ENCODE measurements around the gene XYLT1. TPM values are rescaled to one million over a fixed set of nuclear protein-coding genes. Genes with fewer than 3 reads are reported as not detected.

Gene XYLT1
- total and polyA plus RNA-seq, 2 of the 8 experiments (the other 6 are each of a cell fraction or from before 2014, with no cell fraction given) = 6.6 to 25.4 TPM

DNA sequence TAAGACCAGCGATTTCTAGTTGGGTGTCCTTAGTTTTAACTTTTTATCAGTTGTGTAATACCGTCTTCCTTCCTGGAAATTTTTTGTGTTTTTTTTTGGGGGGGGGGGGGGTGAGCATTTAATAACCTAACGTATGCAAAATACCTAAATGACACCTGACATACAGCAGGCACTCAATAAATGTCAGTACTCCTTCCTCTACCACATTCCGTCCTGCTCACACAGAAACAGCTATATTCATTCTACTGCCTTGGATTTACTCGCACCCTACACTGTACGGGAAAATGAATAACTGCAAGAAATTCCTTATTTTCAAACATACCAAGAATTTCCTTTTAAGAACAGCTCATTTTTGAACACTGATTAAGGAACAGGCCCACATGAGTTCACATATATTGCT, 5.3 kb downstream of the XYLT1 start:
- Histone ChIP-seq H3K23me2 (ENCODE audit: low read depth, low read length) (peaks cover 9% of the 10 kb centered on the region), H3K9ac (replicated peaks in 1 of 4; ENCODE audit: extremely low read depth in 1 of 4, low read depth in 3 of 4, low read length in 3 of 4) (no peak overlapping the region), H2BK20ac (ENCODE audit: low read length) (no peak overlapping the region), H2BK12ac (ENCODE audit: low read depth, low read length) (0 out of 2 replicates have a peak overlapping the region, but pooled peaks have one; percentile 12), H3K79me2 (ENCODE audit: control insufficient read depth in 1 of 2, insufficient read depth in 2 of 2, low read length in 2 of 2) (peaks cover 0 to 80% of the 10 kb centered on the region in 2 experiments; a peak in 3 of 4 replicates), H3K4me1 (replicated peaks in 1 of 4; ENCODE audit: control insufficient read depth in 3 of 4, insufficient read depth in 4 of 4, low read length in 3 of 4) (peaks cover 16 to 33% (median 23%) of the 10 kb centered on the region in 4 experiments), H3K9me3 (ENCODE audit: insufficient read depth in 2 of 2, low read depth in 1 of 2, low read length in 1 of 2) (no peaks in the 10 kb centered on the region), H4K20me1 (replicated peaks in 1 of 2; ENCODE audit: control insufficient read depth in 1 of 2, insufficient read depth in 2 of 2, low read length in 2 of 2) (peaks cover 10 to 15% of the 10 kb centered on the region in 2 experiments), H3K23ac (ENCODE audit: insufficient read length) (no peak overlapping the region), H3K36me3 (ENCODE audit: control insufficient read depth in 2 of 4, insufficient read depth in 4 of 4, low read length in 3 of 4) (no peaks in the 10 kb centered on the region), H3K4me3 (ENCODE audit: extremely low read depth in 1 of 4, insufficient read depth in 2 of 4, low read depth in 3 of 4, low read length in 4 of 4) (no peak overlapping the region), H2BK15ac (ENCODE audit: low read length) (no peak overlapping the region), H3K18ac (ENCODE audit: extremely low read depth, low read length) (peak overlapping the region; percentile 29), H2BK5ac (ENCODE audit: low read depth, low read length) (no peak overlapping the region), H3K14ac (ENCODE audit: insufficient read length) (no peak overlapping the region), H3K79me1 (ENCODE audit: low read depth, low read length) (peaks cover 14% of the 10 kb centered on the region), H4K8ac (ENCODE audit: extremely low read depth, insufficient read depth, low read length) (no peak overlapping the region), H4K5ac (ENCODE audit: insufficient read length, low read depth, low read length) (no peak overlapping the region), H3K56ac (replicated peaks; ENCODE audit: insufficient read length, low read depth, low read length) (no peak overlapping the region), H3K27ac (ENCODE audit: low read depth, low read length) (no peak overlapping the region), H2AK5ac (ENCODE audit: low read depth, low read length) (no peak overlapping the region), H4K91ac (replicated peaks; ENCODE audit: insufficient read length, low read length) (no peak overlapping the region), H3K27me3 (replicated peaks in 1 of 4; ENCODE audit: control insufficient read depth in 3 of 4, extremely low read depth in 1 of 4, insufficient read depth in 3 of 4, low read length in 3 of 4) (peaks cover 0 to 17% (median 13%) of the 10 kb centered on the region in 4 experiments; a peak in 5 of 7 replicates), H3K4ac (replicated peaks; ENCODE audit: insufficient read length, low read depth, low read length) (no peak overlapping the region), H2BK120ac (replicated peaks; ENCODE audit: low read depth, low read length) (no peak overlapping the region), H3K4me2 (ENCODE audit: insufficient read depth in 1 of 2, low read depth in 2 of 2, low read length in 2 of 2) (no peak overlapping the region; a peak in 1 of 4 replicates), H2AFZ (ENCODE audit: low read length) (no peak overlapping the region)
- ChIA-PET CTCF (ENCODE audit: partially characterized antibody) (interaction anchor here (0.6 to 5.2 kb wide), 9 partner anchors 21 to 253 kb away, joined by 3 to 30 read pairs (median 3); no protein-coding TSS in a partner anchor), POLR2A (ENCODE audit: partially characterized antibody) (interaction anchor here (0.6 to 1.1 kb wide), 2 partner anchors 96 to 142 kb away, joined by 3 to 5 read pairs; no protein-coding TSS in a partner anchor)
- TF ChIP-seq RXRA (IDR thresholded peaks at IDR 0.05; ENCODE audit: insufficient read depth, low read depth, low read length) = no peak
- TF ChIP-seq, protein P1, sequence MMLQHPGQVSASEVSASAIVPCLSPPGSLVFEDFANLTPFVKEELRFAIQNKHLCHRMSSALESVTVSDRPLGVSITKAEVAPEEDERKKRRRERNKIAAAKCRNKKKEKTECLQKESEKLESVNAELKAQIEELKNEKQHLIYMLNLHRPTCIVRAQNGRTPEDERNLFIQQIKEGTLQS (IDR thresholded peaks at IDR 0.05; ENCODE audit: insufficient read depth, low read depth, low read length) = no peak
- TF ChIP-seq TAF1 (IDR thresholded peaks at IDR 0.05; ENCODE audit: low read depth, low read length) = no peak
- no peak for TF ChIP-seq TAF7 (optimal IDR thresholded peaks at IDR 0.05; ENCODE audit: borderline replicate concordance, low read depth, low read length)
- TF ChIP-seq KDM4A (IDR thresholded peaks at IDR 0.05; ENCODE audit: low read depth, low read length, severe bottlenecking) = no peak
- TF ChIP-seq SIX5 (IDR thresholded peaks at IDR 0.05; ENCODE audit: low read depth, low read length) = no peak
- no peak for TF ChIP-seq CTBP2 (IDR thresholded peaks at IDR 0.05; ENCODE audit: borderline replicate concordance, insufficient read depth, insufficient read length, low read length)
- no peak for TF ChIP-seq HDAC2 (IDR thresholded peaks at IDR 0.05; ENCODE audit: borderline replicate concordance in 1 of 2, low read depth in 2 of 2, low read length in 2 of 2)
- TF ChIP-seq SAP30 (IDR thresholded peaks at IDR 0.05; ENCODE audit: insufficient read depth, insufficient replicate concordance, low read length) = no peak
- TF ChIP-seq BACH1 (IDR thresholded peaks at IDR 0.05; ENCODE audit: low read length) = no peak
- TF ChIP-seq SIRT6 (IDR thresholded peaks at IDR 0.05; ENCODE audit: low read length) = no peak
- WGBS, 2 experiments (ENCODE audit: extremely low coverage in 1 of 2, insufficient coverage in 1 of 2, insufficient read length in 1 of 2, insufficient replicate concordance in 2 of 2, low coverage in 1 of 2, low lambda C conversion rate in 2 of 2, missing lambda C conversion rate in 1 of 2) = 81% methylated on average over 6 of the region's 6 CpGs; no CpG with 5 or more reads in 1 of the 2 experiments
- FAIRE-seq = no peak
- no peak for DNase-seq (ENCODE audit: low read depth in 1 of 2, low spot score in 2 of 2)

All from H1 (cell line).